AG04449 (cell line): Measurements from ENCODE around the gene EN2.

ENCODE experiments used
- CTCF ChIA-PET: fragments of 350-600 bp; formaldehyde crosslinking; extraction: SDS; loops from one replicate; lab custom pipeline; 2021; ENCODE audit warnings: antibody characterized with exemption; lab: Yijun Ruan, JAX
- POLR2A ChIA-PET: fragments of 400-600, 350-600 bp; formaldehyde crosslinking; extraction: SDS; loops from one replicate; lab custom pipeline; 2020; ENCODE audit warnings: antibody characterized with exemption, inconsistent platforms; lab: Yijun Ruan, JAX
- DNase-seq: peaks from one replicate; pipeline ENCODE4 v3.0.0-alpha.2; 2010; ENCODE audit warnings: low read depth, low spot score
- H3K4me3 ChIP-seq: 2 replicates; pipeline ENCODE4 v1.5.1; 2011; ENCODE audit warnings: low read depth, mild to moderate bottlenecking, control low read depth, low read length
- TF ChIP-seq, protein P1 (sequence below): IDR thresholded peaks from one replicate; pipeline ENCODE4 v1.5.1; 2011; ENCODE audit warnings: mild to moderate bottlenecking, moderate library complexity, low read length, control low read depth, inconsistent platforms; ENCODE audit not compliant: insufficient read depth; ENCODE audit errors: missing control alignments

The EN2 gene

DNA sequence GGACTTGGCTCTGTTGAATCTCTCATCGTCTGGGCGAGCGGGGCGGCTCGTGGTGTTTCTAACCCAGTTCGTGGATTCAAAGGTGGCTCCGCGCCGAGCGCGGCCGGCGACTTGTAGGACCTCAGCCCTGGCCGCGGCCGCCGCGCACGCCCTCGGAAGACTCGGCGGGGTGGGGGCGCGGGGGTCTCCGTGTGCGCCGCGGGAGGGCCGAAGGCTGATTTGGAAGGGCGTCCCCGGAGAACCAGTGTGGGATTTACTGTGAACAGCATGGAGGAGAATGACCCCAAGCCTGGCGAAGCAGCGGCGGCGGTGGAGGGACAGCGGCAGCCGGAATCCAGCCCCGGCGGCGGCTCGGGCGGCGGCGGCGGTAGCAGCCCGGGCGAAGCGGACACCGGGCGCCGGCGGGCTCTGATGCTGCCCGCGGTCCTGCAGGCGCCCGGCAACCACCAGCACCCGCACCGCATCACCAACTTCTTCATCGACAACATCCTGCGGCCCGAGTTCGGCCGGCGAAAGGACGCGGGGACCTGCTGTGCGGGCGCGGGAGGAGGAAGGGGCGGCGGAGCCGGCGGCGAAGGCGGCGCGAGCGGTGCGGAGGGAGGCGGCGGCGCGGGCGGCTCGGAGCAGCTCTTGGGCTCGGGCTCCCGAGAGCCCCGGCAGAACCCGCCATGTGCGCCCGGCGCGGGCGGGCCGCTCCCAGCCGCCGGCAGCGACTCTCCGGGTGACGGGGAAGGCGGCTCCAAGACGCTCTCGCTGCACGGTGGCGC is at the start of gene EN2:
EN2 (plus strand) TSS at position 19 of the 767 bp plus-strand sequence; CDS start at position 268, 249 bp downstream.
- H3K4me3 ChIP-seq: peak within 1 kb of the TSS; percentile 49
- POLR2A ChIA-PET: no interaction called here
- CTCF ChIA-PET: no interaction called here
- no peak for DNase-seq
- TF ChIP-seq, protein P1, sequence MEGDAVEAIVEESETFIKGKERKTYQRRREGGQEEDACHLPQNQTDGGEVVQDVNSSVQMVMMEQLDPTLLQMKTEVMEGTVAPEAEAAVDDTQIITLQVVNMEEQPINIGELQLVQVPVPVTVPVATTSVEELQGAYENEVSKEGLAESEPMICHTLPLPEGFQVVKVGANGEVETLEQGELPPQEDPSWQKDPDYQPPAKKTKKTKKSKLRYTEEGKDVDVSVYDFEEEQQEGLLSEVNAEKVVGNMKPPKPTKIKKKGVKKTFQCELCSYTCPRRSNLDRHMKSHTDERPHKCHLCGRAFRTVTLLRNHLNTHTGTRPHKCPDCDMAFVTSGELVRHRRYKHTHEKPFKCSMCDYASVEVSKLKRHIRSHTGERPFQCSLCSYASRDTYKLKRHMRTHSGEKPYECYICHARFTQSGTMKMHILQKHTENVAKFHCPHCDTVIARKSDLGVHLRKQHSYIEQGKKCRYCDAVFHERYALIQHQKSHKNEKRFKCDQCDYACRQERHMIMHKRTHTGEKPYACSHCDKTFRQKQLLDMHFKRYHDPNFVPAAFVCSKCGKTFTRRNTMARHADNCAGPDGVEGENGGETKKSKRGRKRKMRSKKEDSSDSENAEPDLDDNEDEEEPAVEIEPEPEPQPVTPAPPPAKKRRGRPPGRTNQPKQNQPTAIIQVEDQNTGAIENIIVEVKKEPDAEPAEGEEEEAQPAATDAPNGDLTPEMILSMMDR: no peak

DNA sequence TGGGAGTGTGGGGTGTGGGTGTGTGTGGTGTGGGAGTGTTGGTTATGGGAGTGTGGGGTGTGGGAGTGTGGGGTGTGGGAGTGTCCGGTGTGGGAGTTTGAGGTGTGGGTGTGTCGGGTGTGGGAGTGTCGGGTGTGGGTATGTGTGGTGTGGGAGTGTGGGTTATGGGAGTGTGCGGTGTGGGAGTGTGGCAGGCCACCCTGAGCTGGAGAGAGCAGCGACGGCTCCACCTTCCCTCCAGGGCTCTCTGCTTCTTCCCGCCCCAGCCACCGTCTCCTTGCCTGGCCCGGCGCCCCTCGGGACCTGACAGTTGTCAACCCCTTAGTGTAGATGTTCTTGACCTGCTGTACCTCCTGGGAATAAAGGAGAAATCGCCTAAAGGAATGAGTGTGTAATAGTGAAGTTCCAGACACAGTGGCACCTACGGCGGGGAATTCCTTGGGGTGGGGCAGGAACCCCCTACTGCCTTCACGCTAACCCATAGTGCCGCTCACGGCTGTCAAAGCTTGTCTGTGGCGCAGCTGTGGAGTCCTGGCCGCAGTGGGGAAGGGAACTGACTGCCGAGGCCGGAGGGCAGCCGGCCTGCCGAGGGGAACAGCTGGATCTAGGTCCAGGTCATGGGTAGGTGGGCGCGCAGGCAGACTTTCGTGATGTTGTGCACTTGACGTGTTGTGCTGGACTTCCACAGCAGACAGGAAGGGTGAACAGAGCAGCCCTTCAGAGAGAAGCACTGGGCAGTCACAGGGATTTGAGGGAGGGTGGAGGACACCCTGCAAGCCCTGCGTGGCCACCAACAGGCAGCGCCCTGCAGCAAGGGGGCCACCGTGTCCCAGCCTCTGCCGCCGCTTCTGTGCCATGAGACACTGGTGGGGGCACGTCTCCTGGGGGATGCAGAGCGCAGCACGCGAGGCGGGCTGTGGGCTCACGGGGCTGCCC is 49.0 kb upstream of the EN2 start:
- POLR2A ChIA-PET: no interaction called here
- TF ChIP-seq, protein P1: no peak
- CTCF ChIA-PET: no interaction called here
- H3K4me3 ChIP-seq: no peak overlapping the region
- DNase-seq: no peak

DNA sequence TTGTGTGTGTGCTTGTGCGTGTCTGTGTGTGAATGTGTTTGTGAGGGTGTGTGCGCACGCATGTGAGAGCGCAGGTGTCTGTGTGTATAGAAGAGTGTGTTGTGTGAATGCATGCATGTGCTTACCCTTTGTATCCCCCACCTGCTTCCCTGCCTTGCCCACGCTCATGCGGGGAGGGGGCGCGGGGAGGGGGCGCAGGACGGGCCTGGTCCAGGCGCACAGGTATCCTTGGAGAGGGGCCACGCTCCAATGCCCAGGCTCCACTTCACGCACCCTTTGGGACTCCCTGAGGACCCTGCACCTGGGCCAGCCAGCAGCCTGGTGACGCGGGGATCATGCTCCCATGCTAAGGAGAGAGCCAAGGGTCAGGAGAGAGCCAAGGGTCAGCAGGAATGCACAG is 47.9 kb upstream of the EN2 start:
- DNase-seq: no peak
- ChIA-PET POLR2A (no interaction called here), CTCF (no interaction called here)
- TF ChIP-seq, protein P1: no peak
- H3K4me3 ChIP-seq: no peak overlapping the region

DNA sequence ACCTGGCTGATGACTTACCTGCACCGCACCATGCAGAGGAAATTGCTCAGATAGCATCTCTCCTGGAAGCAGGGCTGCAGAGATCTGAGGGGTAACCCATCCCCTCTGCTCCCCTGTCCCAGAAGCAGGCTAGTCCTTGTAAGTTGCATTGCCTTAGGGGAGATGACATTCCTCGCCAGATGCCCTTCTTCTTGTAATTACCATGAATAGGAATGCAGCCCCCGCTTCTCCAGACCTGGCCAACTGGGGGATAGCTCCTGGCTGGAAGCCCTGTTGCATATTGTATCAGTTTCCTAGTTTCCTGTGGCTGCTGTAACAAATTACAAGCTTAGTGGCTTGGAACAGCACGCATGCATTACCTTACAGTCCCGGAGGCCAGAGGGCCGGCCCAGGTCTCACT is 47.5 kb upstream of the EN2 start:
- ChIA-PET CTCF (no interaction called here), POLR2A (no interaction called here)
- H3K4me3 ChIP-seq: no peak overlapping the region
- TF ChIP-seq, protein P1: no peak
- no peak for DNase-seq

DNA sequence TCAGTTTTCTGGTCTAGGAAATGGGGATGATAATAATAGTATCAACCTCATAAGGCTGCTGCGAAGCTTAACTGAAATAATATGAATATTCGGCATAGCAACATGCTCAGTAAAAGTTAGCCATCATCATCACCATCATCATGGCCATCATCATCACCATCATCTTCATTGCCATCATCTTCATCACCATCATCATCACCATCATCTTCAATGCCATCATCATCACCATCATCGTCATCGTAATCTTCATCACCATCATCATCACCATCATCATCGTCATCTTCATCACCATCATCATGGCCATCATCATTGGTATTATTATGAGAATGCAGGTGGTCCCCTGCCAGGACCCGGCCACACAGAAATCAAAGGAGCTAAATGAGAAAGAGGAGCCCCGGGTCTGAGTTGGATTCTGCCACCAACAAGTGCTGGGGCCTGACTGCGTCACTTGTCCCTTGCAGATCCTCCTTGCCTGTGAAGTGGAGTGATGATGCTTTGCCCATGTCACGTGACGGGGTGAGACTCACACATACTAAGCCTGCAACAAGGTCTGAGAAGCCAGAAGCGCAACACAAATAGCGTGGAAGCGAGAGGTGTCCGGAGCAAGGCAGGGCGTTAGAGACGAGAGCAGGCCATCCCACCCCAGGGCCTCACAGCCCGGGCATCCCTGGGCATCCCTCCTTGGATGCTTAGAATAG is 46.1 kb upstream of the EN2 start:
- TF ChIP-seq, protein P1: no peak
- ChIA-PET POLR2A (no interaction called here), CTCF (interaction anchor here (1.2 kb wide), 1 partner anchor 10 kb away, joined by 3 read pairs; no protein-coding TSS in a partner anchor)
- no peak overlapping the region for H3K4me3 ChIP-seq
- no peak for DNase-seq
